ENCODE results near the gene GATAD1. TPM values are rescaled to one million over a fixed set of nuclear protein-coding genes. Genes with fewer than 3 reads are reported as not detected.
"Not testable (repeated sequence)": the region's sequence is repeated elsewhere in the genome, so short reads cannot be mapped to it uniquely, and the experiment has no call there.

GATAD1 gene
- total RNA-seq, 1 experiment from 2014 or later = 26.0 TPM

- H3K4me1 Mint-ChIP-seq (ENCODE audit: low read depth, unreplicated experiment) = no peaks in the 10 kb centered on the region
- no peak for DNase-seq
- TF ChIP-seq, protein P1, sequence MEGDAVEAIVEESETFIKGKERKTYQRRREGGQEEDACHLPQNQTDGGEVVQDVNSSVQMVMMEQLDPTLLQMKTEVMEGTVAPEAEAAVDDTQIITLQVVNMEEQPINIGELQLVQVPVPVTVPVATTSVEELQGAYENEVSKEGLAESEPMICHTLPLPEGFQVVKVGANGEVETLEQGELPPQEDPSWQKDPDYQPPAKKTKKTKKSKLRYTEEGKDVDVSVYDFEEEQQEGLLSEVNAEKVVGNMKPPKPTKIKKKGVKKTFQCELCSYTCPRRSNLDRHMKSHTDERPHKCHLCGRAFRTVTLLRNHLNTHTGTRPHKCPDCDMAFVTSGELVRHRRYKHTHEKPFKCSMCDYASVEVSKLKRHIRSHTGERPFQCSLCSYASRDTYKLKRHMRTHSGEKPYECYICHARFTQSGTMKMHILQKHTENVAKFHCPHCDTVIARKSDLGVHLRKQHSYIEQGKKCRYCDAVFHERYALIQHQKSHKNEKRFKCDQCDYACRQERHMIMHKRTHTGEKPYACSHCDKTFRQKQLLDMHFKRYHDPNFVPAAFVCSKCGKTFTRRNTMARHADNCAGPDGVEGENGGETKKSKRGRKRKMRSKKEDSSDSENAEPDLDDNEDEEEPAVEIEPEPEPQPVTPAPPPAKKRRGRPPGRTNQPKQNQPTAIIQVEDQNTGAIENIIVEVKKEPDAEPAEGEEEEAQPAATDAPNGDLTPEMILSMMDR (IDR thresholded peaks at IDR 0.05; ENCODE audit: unreplicated experiment) = no peak
- intact Hi-C loops (cut with micrococcal nuclease; ENCODE audit: unreplicated experiment) = no loop called here
- H3K36me3 Mint-ChIP-seq (ENCODE audit: insufficient read depth, unreplicated experiment) = no peaks in the 10 kb centered on the region
- no peaks in the 10 kb centered on the region for H3K27me3 Mint-ChIP-seq (ENCODE audit: unreplicated experiment)
- no TSS peak for BruUV-seq (replicated peaks)
- H3K9me3 Mint-ChIP-seq (ENCODE audit: low read depth, unreplicated experiment) = no peaks in the 10 kb centered on the region
- H3K4me3 Mint-ChIP-seq (ENCODE audit: low read depth, unreplicated experiment) = no peak overlapping the region
- no peak overlapping the region for H3K27ac Mint-ChIP-seq (ENCODE audit: unreplicated experiment)
- CTCF ChIA-PET = no interaction called here
These were observed 43.6 kb upstream of the GATAD1 start for GRCh38 chr7:92403760-92404074.

- CTCF ChIA-PET = no interaction called here
- intact Hi-C loops (cut with micrococcal nuclease; ENCODE audit: unreplicated experiment) = no loop called here
- Mint-ChIP-seq H3K9me3 (ENCODE audit: low read depth, unreplicated experiment) (no peaks in the 10 kb centered on the region), H3K4me1 (ENCODE audit: low read depth, unreplicated experiment) (no peaks in the 10 kb centered on the region), H3K4me3 (ENCODE audit: low read depth, unreplicated experiment) (no peak overlapping the region), H3K27ac (ENCODE audit: unreplicated experiment) (no peak overlapping the region), H3K27me3 (ENCODE audit: unreplicated experiment) (no peaks in the 10 kb centered on the region), H3K36me3 (ENCODE audit: insufficient read depth, unreplicated experiment) (no peaks in the 10 kb centered on the region)
- BruUV-seq (replicated peaks) = no TSS peak
- TF ChIP-seq, protein P1 (IDR thresholded peaks at IDR 0.05; ENCODE audit: unreplicated experiment) = no peak
- no peak for DNase-seq
These were observed 43.1 kb upstream of the GATAD1 start for GRCh38 chr7:92404170-92404614.

DNA sequence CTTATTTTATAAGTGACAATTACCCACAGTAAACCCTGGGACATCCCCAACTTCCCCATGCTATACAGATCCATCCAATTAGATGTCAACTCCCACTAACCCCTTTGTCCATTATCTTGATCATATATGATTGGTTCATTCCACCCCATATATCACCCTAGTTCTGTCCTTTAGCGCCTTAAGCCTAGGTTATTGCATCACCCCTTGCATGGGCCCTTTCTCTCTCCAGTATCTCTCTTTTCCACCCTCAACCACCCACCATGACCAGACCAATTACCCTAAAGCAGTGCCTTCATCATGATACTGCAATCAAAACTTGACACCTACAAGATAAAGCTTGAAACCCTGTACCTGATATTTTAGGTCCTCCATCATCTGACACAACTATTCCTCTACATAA lies 37.9 kb upstream of the GATAD1 start:
- no peaks in the 10 kb centered on the region for H3K27me3 Mint-ChIP-seq (ENCODE audit: unreplicated experiment)
- CTCF ChIA-PET = no interaction called here
- H3K36me3 Mint-ChIP-seq (ENCODE audit: insufficient read depth, unreplicated experiment) = no peaks in the 10 kb centered on the region
- BruUV-seq (replicated peaks) = no TSS peak
- intact Hi-C loops (cut with micrococcal nuclease; ENCODE audit: unreplicated experiment) = no loop called here
- H3K4me3 Mint-ChIP-seq (ENCODE audit: low read depth, unreplicated experiment) = no peak overlapping the region
- no peaks in the 10 kb centered on the region for H3K4me1 Mint-ChIP-seq (ENCODE audit: low read depth, unreplicated experiment)
- no peaks in the 10 kb centered on the region for H3K9me3 Mint-ChIP-seq (ENCODE audit: low read depth, unreplicated experiment)
- DNase-seq = no peak
- no peak overlapping the region for H3K27ac Mint-ChIP-seq (ENCODE audit: unreplicated experiment)
- TF ChIP-seq, protein P1 (IDR thresholded peaks at IDR 0.05; ENCODE audit: unreplicated experiment) = no peak

- BruUV-seq (replicated peaks) = not testable (repeated sequence)
These were observed 37.1 kb upstream of the GATAD1 start for GRCh38 chr7:92410162-92410561.

DNA sequence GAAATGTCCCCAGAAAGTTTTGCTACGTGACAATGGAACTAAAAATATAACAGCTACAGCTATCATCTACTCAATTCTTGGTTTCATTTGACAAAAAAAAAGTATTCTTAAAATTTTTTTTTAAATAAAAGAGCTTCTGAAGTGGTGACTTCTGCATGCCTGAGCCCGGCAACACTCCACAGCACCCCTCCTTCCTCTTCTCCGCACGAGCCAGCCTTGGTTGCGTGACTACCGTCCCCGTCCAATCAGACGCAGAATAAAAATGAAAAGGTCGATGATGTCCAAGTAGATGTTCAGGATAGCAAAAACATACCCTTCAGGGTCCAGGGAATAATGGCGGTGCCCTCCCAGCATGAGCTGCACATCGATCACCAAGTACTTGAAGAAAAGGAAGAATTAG lies 34.5 kb upstream of the GATAD1 start:
- CTCF ChIA-PET = no interaction called here
- Mint-ChIP-seq H3K27ac (ENCODE audit: unreplicated experiment) (no peak overlapping the region), H3K4me1 (ENCODE audit: low read depth, unreplicated experiment) (no peaks in the 10 kb centered on the region), H3K27me3 (ENCODE audit: unreplicated experiment) (no peaks in the 10 kb centered on the region), H3K36me3 (ENCODE audit: insufficient read depth, unreplicated experiment) (no peaks in the 10 kb centered on the region), H3K9me3 (ENCODE audit: low read depth, unreplicated experiment) (no peaks in the 10 kb centered on the region), H3K4me3 (ENCODE audit: low read depth, unreplicated experiment) (no peak overlapping the region)
- intact Hi-C loops (cut with micrococcal nuclease; ENCODE audit: unreplicated experiment) = no loop called here
- DNase-seq = no peak
- TF ChIP-seq, protein P1 (IDR thresholded peaks at IDR 0.05; ENCODE audit: unreplicated experiment) = no peak
- BruUV-seq (replicated peaks) = no TSS peak

More at GRCh38 chr7:92410162-92410561, 37.1 kb upstream of the GATAD1 start:
- DNase-seq; H3K27me3 Mint-ChIP-seq (ENCODE audit: unreplicated experiment); H3K27ac Mint-ChIP-seq (ENCODE audit: unreplicated experiment); intact Hi-C loops (cut with micrococcal nuclease; ENCODE audit: unreplicated experiment); H3K9me3 Mint-ChIP-seq (ENCODE audit: low read depth, unreplicated experiment); CTCF ChIA-PET; H3K4me1 Mint-ChIP-seq (ENCODE audit: low read depth, unreplicated experiment); H3K4me3 Mint-ChIP-seq (ENCODE audit: low read depth, unreplicated experiment); H3K36me3 Mint-ChIP-seq (ENCODE audit: insufficient read depth, unreplicated experiment): not testable (repeated sequence)

Data from Calu3 (cell line).